HG03097 (cell line): ENCODE data around the gene TACR1.

Source experiments
- ATAC-seq: cut with Tn5 transposase; IDR thresholded peaks from one replicate; pipeline ENCODE4 v1.9.1; 2021; ENCODE audit not compliant: unreplicated experiment, low FRiP score

Gene TACR1

DNA sequence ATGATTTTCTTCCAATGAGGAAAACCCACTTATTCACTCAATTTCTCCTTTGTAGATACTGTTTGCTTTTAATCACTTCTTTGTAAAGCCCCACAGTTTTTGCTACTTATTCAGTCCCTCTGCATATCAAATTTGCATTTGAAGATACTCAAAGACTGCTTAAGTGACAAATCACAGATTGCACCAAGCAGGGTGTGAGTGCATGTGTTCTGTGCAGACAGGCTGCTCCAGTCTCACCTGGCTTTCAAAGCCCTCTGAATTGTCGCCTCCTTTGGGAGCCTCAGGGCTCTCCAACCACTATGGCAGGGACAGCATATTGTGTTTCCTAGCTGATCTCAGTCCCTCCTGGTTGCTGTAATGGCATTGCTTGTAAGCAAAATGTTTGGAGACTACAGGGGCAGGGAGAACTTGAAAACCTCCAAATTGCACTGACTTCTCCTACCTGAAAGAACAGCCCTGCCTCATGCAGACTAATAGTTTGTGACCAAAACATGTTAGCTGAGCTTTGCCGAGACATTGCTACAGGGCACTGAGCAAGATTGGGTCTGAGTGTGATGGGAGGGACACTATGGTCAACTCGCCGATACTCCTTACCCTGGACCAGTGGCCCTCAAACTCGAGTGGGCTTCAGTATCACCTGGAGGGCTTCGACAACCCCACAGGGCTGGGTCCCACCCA, 144.0 kb downstream of the TACR1 start:
- ATAC-seq, result no peak

DNA sequence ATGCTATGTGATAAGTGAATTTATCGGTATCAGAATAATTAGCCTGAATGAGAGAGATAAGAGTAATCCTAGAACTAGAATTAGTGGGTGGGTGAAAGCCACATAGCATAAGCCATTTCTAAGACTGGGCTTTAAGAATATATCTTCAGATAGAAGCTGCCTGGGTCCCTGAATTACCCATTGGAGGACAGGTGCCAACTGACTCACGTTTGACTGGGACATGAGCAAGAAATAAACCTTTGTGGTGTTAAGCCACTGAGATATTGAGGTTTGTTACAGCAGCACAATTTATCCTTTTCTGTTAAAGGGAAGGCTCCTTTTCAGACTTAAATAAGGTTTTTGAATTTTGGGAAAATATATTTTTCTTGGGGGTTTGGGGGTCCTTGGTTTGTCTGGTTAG, 145.0 kb downstream of the TACR1 start:
- no peak for ATAC-seq

DNA sequence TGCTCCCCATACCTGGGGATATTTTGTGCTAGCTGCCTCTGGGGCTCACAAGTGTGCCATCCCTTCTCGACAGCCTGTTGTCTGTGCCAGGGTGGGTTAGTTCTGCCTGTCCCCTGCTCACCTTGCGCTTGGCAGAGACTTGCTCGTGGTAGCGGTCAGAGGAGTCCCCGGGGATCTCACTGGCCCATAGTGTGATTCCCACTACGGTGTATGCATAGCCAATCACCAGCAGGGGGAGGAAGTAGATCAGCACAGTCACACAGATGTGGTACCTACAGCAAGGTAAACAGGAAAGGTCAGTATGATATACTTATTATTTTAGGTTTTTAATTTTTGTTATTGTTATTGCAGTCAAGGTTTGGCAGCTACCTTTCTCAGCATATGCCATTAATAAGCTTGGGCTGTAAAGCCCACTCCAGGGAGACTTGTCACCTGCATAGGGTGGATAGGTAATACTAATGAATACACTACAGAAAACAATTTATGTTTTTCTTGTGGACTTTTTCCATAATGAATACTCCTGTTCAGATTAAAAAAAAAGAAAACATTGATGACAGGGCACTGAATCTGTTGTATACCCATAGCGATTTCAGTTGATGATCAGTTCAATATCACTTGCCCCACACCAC, 145.7 kb downstream of the TACR1 start:
- ATAC-seq, result peak; percentile 39

DNA sequence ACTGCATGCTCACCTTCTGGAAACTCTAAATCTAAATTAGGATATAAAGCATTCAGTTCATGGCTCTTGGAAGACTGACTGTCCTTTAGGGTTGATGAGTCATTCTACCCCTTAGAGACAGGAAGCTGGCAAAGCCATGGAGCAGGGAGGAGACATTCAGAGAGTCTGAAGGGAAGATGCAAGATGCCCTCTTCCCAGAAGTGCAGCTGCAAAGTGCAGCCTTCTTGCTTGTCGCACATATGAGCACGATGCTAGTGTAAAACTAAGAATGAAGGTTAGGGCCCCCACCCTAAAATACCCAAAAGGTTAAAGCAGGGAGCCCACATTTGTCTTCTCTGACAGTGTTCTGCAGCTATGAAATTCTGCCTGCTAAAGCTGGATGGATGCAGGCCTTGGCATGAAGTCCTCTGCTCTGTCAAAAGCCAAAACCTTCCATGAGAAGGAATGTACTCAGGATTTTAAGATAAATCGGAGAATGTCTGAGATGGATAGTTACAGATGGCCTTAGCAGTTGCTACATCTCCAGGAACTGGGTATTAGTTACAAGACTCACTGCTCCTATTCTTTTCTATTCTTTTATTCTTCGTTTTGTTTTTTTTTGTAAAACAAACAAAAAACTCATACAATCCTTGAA, 151.2 kb downstream of the TACR1 start:
- ATAC-seq, result no peak

DNA sequence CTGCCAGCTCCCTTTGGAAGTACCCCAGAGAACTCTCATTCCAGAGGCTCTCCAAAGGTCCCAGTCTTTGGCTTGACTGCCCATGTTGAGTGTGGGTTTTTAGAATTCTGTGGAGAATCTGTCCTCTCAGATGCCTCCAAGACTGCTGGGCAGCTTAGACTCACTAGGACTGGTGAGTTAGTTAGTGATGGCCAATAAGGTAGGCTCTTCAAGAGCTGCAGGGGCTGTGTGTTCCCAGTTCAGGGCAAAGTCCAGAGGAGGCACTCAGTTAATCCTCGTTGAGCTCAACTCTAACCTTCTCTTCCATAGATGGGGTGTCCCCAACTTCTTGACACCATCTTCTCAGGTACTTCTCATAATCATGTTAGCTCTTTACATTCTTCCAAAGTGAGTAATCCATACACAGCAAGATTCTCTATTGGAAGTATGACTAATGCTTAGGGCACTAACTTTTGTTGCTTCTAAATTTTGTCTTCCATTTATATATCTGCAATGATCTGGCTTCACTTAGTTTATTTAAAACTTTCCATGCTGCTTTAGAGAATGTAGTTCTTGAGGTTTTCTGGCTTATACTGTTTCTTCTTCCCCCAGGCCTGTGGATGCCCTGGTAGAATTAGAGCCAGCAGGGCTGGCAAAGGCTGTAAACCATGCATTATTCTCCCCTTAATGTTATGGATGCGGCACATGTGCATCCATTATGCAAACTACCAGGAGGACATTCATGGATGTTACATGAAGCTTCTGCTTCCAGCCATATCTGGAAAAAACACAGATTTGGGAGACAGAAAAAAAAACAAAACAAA, 151.9 kb downstream of the TACR1 start:
- no peak for ATAC-seq

- ATAC-seq, result no peak
These were observed 153.7 kb downstream of the TACR1 start for GRCh38 chr2:75045526-75046050.

GRCh38 chr2:75044291-75044690, 155.0 kb downstream of the TACR1 start:
- no peak for ATAC-seq

GRCh38 chr2:75042823-75043222, 156.5 kb downstream of the TACR1 start:
- no peak for ATAC-seq

- ATAC-seq, result no peak
These were observed 157.4 kb downstream of the TACR1 start for GRCh38 chr2:75041731-75042600.

DNA sequence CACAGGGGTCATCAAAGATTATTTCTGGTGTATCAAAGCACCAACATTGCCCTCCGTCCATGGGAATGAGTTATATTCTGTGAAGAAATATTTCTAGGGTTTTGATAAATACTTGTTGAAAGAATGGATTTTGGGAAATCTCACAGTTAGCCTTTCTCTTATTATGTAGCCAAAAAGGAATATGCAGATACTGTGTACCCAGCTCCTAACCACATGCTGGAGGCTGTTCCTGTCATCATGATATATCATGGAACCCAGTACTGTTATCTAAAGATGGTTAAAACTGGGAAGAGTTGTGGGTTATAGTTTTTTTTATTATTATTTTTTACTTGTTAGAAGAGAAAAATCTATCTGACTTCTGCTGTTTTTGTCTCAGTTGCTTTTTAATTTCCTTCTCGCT, 158.1 kb downstream of the TACR1 start:
- ATAC-seq, result no peak

DNA sequence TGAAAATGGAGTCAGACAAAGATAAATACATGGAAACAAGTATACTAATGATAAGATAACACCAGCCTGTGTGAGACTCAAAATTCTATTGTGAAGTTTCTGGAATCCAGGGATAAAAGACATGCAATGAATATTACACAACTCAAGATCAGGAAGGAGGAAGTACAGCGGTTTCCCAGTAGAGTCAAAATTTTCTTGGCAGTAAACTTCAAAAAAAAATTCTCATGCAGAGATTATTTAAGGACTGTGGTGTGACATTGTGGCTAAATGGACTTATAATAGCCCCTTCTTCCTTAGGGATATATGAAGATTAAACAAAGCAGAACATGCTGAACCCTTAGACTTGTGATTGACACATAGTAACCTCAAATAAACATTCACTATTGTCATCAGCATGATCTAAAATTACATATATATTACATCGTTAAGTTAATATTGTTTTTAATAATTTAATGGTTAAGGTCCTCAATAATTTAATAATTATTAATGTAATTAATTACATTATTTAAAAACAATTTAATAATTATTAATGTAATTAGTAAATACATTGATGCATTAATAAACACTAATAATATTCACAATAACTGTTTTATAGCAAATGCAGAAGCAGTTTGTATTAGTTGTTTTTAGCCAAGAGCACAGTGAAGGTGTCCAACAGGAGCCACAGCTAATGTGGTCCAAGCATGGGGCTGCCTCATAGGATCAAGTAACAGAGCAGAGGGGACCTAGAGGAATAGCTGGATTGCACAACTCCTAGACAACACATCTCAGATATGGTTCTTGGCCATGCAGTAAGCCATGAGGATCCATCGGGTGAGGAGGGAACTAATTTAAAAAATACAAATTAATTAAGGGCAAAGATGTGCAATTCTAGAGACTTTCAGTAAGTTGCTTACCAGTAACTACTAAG, 163.6 kb downstream of the TACR1 start:
- no peak for ATAC-seq

- ATAC-seq, result no peak
These were observed 165.8 kb downstream of the TACR1 start for GRCh38 chr2:75033516-75033915.

DNA sequence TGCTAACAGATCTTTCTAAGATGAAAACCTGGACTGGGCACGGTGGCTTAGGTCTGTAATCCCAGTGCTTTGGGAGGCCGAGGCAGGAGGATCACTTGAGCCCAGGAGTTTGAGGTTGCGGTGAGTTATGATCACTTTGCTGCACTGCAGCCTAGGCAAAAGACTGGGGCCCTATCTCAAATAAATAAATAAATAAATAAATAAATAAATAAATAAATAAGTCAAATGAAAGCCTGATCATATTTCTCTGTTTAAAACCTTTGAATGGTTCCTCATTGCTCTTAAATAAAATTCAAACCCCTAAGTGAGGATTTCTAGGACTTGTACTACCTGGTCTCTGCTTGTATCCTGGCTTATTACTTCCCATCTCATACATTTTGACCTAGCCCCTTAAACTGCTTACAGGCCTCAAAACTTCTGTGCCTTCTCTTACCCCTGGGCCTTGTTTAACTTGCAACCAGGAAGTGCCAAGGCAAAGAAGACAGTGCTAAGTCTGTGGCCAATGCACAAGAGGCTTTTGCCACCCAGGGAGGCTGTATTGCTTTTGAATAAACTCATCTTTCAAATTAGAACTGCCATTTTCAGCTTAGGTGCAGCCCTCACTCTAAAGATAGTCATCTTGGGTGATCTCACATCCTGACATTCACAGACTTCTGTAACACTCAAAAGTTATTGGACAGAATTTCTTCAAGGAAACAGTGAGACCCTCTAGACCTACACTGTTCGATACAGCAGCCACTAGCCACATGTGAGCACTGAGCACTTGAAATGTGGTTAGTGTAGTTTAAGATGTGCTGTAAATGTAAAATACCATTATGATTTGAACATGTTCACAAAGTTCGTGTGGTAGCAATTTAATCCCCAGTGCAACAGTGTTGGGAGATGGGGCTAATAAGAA, 167.2 kb downstream of the TACR1 start:
- no peak for ATAC-seq

DNA sequence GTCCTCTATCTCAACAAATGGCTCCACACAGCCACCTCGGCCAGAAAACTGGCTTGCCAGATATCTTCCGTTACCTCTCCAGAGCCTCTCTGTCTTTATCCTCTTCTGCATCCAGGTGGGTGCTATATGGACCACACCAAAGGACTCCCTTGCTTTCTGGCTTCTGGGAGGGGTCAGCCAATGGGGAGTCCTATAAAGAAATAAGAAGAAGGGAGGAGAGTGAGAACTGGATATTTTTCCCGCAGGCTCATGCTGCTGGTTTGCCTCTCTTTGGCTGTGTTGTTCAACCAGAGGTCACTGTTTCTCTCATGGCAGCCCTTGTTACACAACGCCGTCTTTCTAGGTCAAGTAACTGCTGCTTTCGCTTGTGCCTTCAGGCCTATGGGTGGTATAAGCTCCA, 168.1 kb downstream of the TACR1 start:
- ATAC-seq, result no peak

GRCh38 chr2:75030218-75031009, 168.9 kb downstream of the TACR1 start:
- ATAC-seq, result no peak

GRCh38 chr2:75027886-75028285, 171.4 kb downstream of the TACR1 start:
- ATAC-seq, result no peak

DNA sequence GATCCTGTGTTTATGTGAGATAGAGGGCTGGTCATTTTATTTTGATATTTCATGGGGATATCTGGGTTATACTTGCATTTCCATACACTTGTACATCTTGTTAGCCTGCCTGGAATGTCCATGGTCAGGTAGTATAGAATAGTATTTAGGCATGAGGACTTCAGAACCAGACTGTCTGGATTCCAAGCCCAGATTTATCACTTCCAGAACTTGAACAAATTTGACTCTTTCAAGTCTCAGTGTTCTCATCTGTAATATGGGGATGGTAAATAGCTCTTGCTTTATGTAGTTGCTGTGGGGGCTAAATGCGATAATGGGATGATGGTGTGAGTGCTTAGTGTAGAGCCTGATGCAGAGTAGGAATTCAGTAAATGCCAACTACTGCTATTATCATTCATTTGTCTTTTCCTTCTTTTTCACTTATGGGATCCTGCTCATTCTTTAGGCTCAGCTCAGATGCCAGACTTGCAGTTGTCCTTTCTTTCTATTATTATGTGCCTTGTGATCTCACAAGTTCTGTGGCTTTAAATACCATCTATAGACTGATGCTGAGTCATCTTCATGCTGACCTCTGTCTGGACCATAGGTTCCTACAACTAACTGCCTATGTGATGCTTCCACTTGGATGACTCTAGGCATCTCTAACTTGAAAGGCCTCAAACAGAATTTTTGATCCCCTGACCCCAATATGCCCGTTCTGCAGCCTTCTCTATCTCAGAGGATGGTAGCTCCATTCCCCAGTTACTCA, 173.5 kb downstream of the TACR1 start:
- no peak for ATAC-seq
